ENCODE results near the gene XPO1. TPM values are rescaled to one million over a fixed set of nuclear protein-coding genes. Genes with fewer than 3 reads are reported as not detected.

Gene XPO1
- total RNA-seq, 1 donor from 2014 or later, result 140 TPM

DNA sequence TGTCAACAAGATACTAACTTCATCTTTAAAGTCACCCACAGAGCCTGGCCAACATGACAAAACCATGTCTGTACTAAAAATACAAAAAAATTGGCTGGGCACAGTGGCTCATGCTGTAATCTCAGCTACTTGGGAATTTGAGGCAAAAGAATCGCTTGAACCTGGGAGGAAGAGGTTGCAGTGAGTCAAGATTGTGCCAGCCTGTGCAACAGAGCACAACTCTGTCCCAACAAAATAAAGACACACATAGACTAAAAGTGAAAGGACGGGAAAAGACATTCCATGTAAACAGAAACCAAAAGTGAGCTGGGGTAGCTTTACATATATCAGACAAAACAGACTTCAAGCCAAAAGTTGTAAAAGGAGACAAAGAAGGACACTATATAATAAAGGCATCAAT lies 102.1 kb downstream of the XPO1 start:
- no peaks in the 10 kb centered on the region for H3K27me3 ChIP-seq (ENCODE audit: control insufficient read depth, insufficient read depth, low read length)
- TF ChIP-seq, protein P1, sequence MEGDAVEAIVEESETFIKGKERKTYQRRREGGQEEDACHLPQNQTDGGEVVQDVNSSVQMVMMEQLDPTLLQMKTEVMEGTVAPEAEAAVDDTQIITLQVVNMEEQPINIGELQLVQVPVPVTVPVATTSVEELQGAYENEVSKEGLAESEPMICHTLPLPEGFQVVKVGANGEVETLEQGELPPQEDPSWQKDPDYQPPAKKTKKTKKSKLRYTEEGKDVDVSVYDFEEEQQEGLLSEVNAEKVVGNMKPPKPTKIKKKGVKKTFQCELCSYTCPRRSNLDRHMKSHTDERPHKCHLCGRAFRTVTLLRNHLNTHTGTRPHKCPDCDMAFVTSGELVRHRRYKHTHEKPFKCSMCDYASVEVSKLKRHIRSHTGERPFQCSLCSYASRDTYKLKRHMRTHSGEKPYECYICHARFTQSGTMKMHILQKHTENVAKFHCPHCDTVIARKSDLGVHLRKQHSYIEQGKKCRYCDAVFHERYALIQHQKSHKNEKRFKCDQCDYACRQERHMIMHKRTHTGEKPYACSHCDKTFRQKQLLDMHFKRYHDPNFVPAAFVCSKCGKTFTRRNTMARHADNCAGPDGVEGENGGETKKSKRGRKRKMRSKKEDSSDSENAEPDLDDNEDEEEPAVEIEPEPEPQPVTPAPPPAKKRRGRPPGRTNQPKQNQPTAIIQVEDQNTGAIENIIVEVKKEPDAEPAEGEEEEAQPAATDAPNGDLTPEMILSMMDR (IDR thresholded peaks at IDR 0.05; ENCODE audit: insufficient read depth, low read length, severe bottlenecking), result no peak
- no peak overlapping the region for H3K4me3 ChIP-seq (ENCODE audit: low read depth, low read length)
- H3K36me3 ChIP-seq (ENCODE audit: control insufficient read depth, insufficient read depth, low read length), result no peaks in the 10 kb centered on the region
- FAIRE-seq, result no peak
- no peak for DNase-seq (ENCODE audit: low read depth)

DNA sequence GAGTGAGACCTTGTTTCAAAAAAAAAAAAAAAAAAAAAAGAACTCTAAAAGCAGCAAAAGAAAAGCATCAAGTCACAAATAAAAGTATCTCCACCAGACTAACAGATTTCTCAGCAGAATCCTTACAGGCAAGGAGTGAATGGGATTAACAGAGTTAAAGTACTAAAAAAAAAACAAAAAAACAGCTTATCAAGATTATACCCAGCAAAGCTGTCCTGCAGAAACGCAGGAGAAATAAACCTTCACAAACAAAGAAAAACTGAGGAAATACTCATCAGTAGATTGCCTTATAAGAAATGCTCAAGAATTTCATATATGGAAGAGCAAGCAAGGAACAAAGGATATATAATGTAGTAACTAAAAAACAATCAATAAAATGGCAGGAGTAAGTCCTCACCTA lies 102.9 kb downstream of the XPO1 start:
- Histone ChIP-seq H3K4me3 (ENCODE audit: low read depth, low read length) (no peak overlapping the region), H3K36me3 (ENCODE audit: control insufficient read depth, insufficient read depth, low read length) (no peaks in the 10 kb centered on the region), H3K27me3 (ENCODE audit: control insufficient read depth, insufficient read depth, low read length) (no peaks in the 10 kb centered on the region)
- FAIRE-seq, result no peak
- DNase-seq (ENCODE audit: low read depth), result no peak
- TF ChIP-seq, protein P1 (IDR thresholded peaks at IDR 0.05; ENCODE audit: insufficient read depth, low read length, severe bottlenecking), result no peak

DNA sequence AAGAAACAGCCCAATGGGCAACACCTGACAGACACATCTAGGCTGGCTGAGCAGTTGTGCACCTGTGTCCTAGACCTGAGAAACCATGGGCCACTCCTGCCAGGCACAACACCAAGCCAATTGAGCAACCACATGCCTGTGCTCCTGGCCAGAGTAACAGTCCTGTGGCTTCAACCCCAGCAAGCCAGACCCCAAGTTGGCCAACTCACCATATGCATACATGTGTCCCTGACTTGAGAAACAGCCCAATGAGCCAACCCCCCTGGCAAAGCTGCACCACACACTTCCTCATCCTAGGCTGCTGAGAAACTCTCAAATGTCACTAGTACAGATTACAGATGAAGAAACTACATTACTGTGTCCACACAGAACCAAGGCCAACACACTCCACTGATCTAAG lies 103.8 kb downstream of the XPO1 start:
- no peaks in the 10 kb centered on the region for H3K36me3 ChIP-seq (ENCODE audit: control insufficient read depth, insufficient read depth, low read length)
- no peak overlapping the region for H3K4me3 ChIP-seq (ENCODE audit: low read depth, low read length)
- DNase-seq (ENCODE audit: low read depth) (no peak), FAIRE-seq (no peak)
- H3K27me3 ChIP-seq (ENCODE audit: control insufficient read depth, insufficient read depth, low read length), result no peaks in the 10 kb centered on the region
- TF ChIP-seq, protein P1 (IDR thresholded peaks at IDR 0.05; ENCODE audit: insufficient read depth, low read length, severe bottlenecking), result no peak

DNA sequence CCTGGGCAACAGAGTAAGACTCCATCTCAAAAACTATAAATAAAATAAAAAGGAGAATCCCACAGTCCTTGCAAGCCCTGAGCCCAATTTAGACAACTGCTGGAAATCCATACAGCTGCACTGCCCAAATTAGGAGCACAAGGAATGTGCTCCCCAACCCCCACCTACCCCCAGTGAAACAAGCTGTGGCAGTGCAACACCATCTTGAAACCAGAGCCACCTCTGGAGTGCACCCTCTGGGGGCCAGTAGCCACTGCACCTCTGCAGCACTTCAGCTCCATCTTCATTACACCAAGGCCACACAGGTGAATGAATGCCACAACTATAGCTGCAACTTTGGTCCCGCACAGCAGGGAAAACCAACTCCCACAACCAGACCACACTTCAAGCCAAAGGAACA lies 104.5 kb downstream of the XPO1 start:
- Histone ChIP-seq H3K4me3 (ENCODE audit: low read depth, low read length) (no peak overlapping the region), H3K27me3 (ENCODE audit: control insufficient read depth, insufficient read depth, low read length) (no peaks in the 10 kb centered on the region), H3K36me3 (ENCODE audit: control insufficient read depth, insufficient read depth, low read length) (no peaks in the 10 kb centered on the region)
- DNase-seq (ENCODE audit: low read depth) (no peak), FAIRE-seq (no peak)
- TF ChIP-seq, protein P1 (IDR thresholded peaks at IDR 0.05; ENCODE audit: insufficient read depth, low read length, severe bottlenecking), result no peak

DNA sequence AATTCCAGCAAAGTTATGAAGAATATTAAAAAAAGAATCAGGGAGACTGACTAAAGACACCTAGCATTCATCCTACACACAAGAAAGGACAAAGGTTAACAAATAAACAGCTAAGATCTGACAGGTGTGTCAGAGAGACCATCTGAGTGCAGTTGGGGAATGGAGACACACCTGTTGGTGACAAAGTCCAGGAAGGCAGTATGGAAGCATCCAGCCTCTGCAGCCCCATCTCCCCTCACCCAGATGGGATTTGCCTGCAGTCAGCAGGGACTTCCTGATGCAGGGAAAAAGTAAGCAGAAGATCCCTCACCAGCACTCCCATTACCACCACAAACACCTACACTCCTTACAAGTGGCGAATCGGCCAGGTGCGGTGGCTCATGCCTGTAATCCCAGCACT lies 105.2 kb downstream of the XPO1 start:
- FAIRE-seq (no peak), DNase-seq (ENCODE audit: low read depth) (no peak)
- TF ChIP-seq, protein P1 (IDR thresholded peaks at IDR 0.05; ENCODE audit: insufficient read depth, low read length, severe bottlenecking), result no peak
- Histone ChIP-seq H3K36me3 (ENCODE audit: control insufficient read depth, insufficient read depth, low read length) (no peaks in the 10 kb centered on the region), H3K4me3 (ENCODE audit: low read depth, low read length) (no peak overlapping the region), H3K27me3 (ENCODE audit: control insufficient read depth, insufficient read depth, low read length) (no peaks in the 10 kb centered on the region)

DNA sequence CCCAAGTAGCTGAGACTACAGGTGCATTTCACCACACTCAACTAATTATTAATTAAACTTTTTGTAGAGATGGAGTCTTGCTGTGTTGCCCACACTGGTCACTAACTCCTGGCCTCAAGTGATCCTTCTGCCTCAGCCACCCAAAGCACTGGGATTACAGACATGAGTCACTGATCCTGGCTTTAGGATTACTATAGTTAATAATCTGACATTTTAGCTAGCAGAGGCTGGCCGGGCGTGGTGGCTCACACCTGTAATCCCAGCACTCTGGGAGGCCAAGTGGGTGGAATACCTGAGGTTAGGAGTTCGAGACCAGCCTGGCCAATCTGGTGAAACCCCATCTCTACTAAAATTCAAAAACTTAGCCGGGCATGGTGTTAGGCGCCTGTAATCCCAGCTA lies 106.8 kb downstream of the XPO1 start:
- no peaks in the 10 kb centered on the region for H3K27me3 ChIP-seq (ENCODE audit: control insufficient read depth, insufficient read depth, low read length)
- no peak for FAIRE-seq
- no peak overlapping the region for H3K4me3 ChIP-seq (ENCODE audit: low read depth, low read length)
- H3K36me3 ChIP-seq (ENCODE audit: control insufficient read depth, insufficient read depth, low read length), result no peaks in the 10 kb centered on the region
- TF ChIP-seq, protein P1 (IDR thresholded peaks at IDR 0.05; ENCODE audit: insufficient read depth, low read length, severe bottlenecking), result no peak
- DNase-seq (ENCODE audit: low read depth), result no peak

Data from bronchial epithelial cell (primary cell).